ENCODE results near the gene QPRT. TPM values are rescaled to one million over a fixed set of nuclear protein-coding genes. Genes with fewer than 3 reads are reported as not detected.

QPRT gene
- total and polyA plus RNA-seq, 7 experiments from 2014 or later, result 0.54 to 6.5 (median 0.90) TPM

- Histone ChIP-seq H3K4me1 (ENCODE audit: control insufficient read depth in 2 of 2, insufficient read depth in 2 of 2, low read length in 2 of 2) (peaks cover 0 to under 1% of the 10 kb centered on the region in 2 donors), H3K27ac (ENCODE audit: low read depth, low read length) (no peak overlapping the region), H3K9me3 (ENCODE audit: control insufficient read depth in 2 of 3, low read length in 3 of 3) (no peaks in the 10 kb centered on the region), H3K36me3 (ENCODE audit: control insufficient read depth in 2 of 3, insufficient read depth in 3 of 3, low read length in 3 of 3) (peaks cover 0 to 9% (median 0%) of the 10 kb centered on the region in 3 experiments), H3K4me3 (ENCODE audit: low read length) (no peak overlapping the region), H3K27me3 (ENCODE audit: control insufficient read depth in 2 of 2, insufficient read depth in 2 of 2, low read length in 2 of 2) (no peaks in the 10 kb centered on the region)
- POLR2A ChIA-PET, result interaction anchor here (0.7 to 4.1 kb wide), 5 partner anchors 7 to 379 kb away, joined by 3 to 16 read pairs (median 3); partner anchors contain the start of gene SPN
- CTCF ChIA-PET, result interaction anchor here (1.2 kb wide), 1 partner anchor 27 kb away, joined by 3 read pairs; no protein-coding TSS in a partner anchor
- Mint-ChIP-seq H3K4me1 (peaks cover 8 to 35% (median 19%) of the 10 kb centered on the region in 7 donors), H3K27ac (peak overlapping the region in 6 of 9 donors; percentile 14 to 85 (median 52)), H3K36me3 (peaks cover 0 to 9% (median 3%) of the 10 kb centered on the region in 5 donors), H3K4me3 (no peak overlapping the region), H3K27me3 (no peaks in the 10 kb centered on the region), H3K9me3 (no peaks in the 10 kb centered on the region)
- intact Hi-C loops (cut with micrococcal nuclease), result no loop called here
- ATAC-seq (no peak), DNase-seq (no peak)
Observed at GRCh38 chr16:29673501-29673900, 5.5 kb upstream of the QPRT start.

GRCh38 chr16:29674188-29674587, 4.8 kb upstream of the QPRT start:
- no peak overlapping the region for H3K4me3 Mint-ChIP-seq
- DNase-seq (no peak), ATAC-seq (peak; percentile 74)
- intact Hi-C loops (cut with micrococcal nuclease), result no loop called here
- no peak overlapping the region for H3K4me3 ChIP-seq (ENCODE audit: low read length)
- H3K9me3 ChIP-seq (ENCODE audit: control insufficient read depth in 2 of 3, low read length in 3 of 3), result no peaks in the 10 kb centered on the region
- no peaks in the 10 kb centered on the region for H3K27me3 ChIP-seq (ENCODE audit: control insufficient read depth in 2 of 2, insufficient read depth in 2 of 2, low read length in 2 of 2)
- POLR2A ChIA-PET, result interaction anchor here (4.1 kb wide), 1 partner anchor 8 kb away, joined by 16 read pairs; no protein-coding TSS in a partner anchor
- no peak overlapping the region for H3K27ac ChIP-seq (ENCODE audit: low read depth, low read length)
- peaks cover 0 to 8% (median 0%) of the 10 kb centered on the region in 3 experiments for H3K36me3 ChIP-seq (ENCODE audit: control insufficient read depth in 2 of 3, insufficient read depth in 3 of 3, low read length in 3 of 3)
- peaks cover 0 to 2% of the 10 kb centered on the region in 2 donors for H3K4me1 ChIP-seq (ENCODE audit: control insufficient read depth in 2 of 2, insufficient read depth in 2 of 2, low read length in 2 of 2)
- CTCF ChIA-PET, result interaction anchor here (1.1 to 1.2 kb wide), 2 partner anchors 26 to 150 kb away, joined by 3 read pairs; no protein-coding TSS in a partner anchor
- H3K9me3 Mint-ChIP-seq, result no peaks in the 10 kb centered on the region
- H3K27ac Mint-ChIP-seq, result peak overlapping the region in 8 of 9 donors; percentile 13 to 94 (median 81)
- peaks cover 0 to 8% (median 3%) of the 10 kb centered on the region in 5 donors for H3K36me3 Mint-ChIP-seq
- no peaks in the 10 kb centered on the region for H3K27me3 Mint-ChIP-seq
- peaks cover 8 to 32% (median 19%) of the 10 kb centered on the region in 7 donors for H3K4me1 Mint-ChIP-seq

GRCh38 chr16:29675811-29676643, 3.0 kb upstream of the QPRT start:
- Mint-ChIP-seq H3K27ac (peak overlapping the region; percentile 10 to 82 (median 70)), H3K9me3 (no peaks in the 10 kb centered on the region), H3K4me3 (no peak overlapping the region), H3K36me3 (peaks cover 0 to 9% (median 0%) of the 10 kb centered on the region in 5 donors), H3K27me3 (no peaks in the 10 kb centered on the region), H3K4me1 (peaks cover 10 to 32% (median 25%) of the 10 kb centered on the region in 7 donors)
- intact Hi-C loops (cut with micrococcal nuclease), result loop anchor here (1.0 kb wide), 1 partner anchor 13 kb away; the partner anchor contains the start of gene SPN (in 2 of the 2)
- CTCF ChIA-PET, result interaction anchor here (0.9 to 1.5 kb wide), 5 partner anchors 15 to 37 kb away, joined by 3 to 4 read pairs (median 3); no protein-coding TSS in a partner anchor
- DNase-seq, result peak in 5 of 9 donors; percentile 28 to 40 (median 34)
- Histone ChIP-seq H3K27me3 (ENCODE audit: control insufficient read depth in 2 of 2, insufficient read depth in 2 of 2, low read length in 2 of 2) (no peaks in the 10 kb centered on the region), H3K27ac (ENCODE audit: low read depth, low read length) (peak overlapping the region; percentile 31), H3K36me3 (ENCODE audit: control insufficient read depth in 2 of 3, insufficient read depth in 3 of 3, low read length in 3 of 3) (peaks cover 0 to 8% (median 0%) of the 10 kb centered on the region in 3 experiments), H3K4me3 (ENCODE audit: low read length) (no peak overlapping the region), H3K4me1 (ENCODE audit: control insufficient read depth in 2 of 2, insufficient read depth in 2 of 2, low read length in 2 of 2) (peaks cover 0 to 12% of the 10 kb centered on the region in 2 donors), H3K9me3 (ENCODE audit: control insufficient read depth in 2 of 3, low read length in 3 of 3) (no peaks in the 10 kb centered on the region)
- peak; percentile 61 for ATAC-seq
- POLR2A ChIA-PET, result interaction anchor here (0.5 to 4.1 kb wide), 6 partner anchors 10 to 561 kb away, joined by 4 to 16 read pairs (median 5); partner anchors contain the start of gene SPN

- Histone ChIP-seq H3K9me3 (ENCODE audit: control insufficient read depth in 2 of 3, low read length in 3 of 3) (no peaks in the 10 kb centered on the region), H3K36me3 (ENCODE audit: control insufficient read depth in 2 of 3, insufficient read depth in 3 of 3, low read length in 3 of 3) (peaks cover 0 to 4% (median 0%) of the 10 kb centered on the region in 3 experiments), H3K27me3 (ENCODE audit: control insufficient read depth in 2 of 2, insufficient read depth in 2 of 2, low read length in 2 of 2) (no peaks in the 10 kb centered on the region), H3K27ac (ENCODE audit: low read depth, low read length) (no peak overlapping the region), H3K4me3 (ENCODE audit: low read length) (no peak overlapping the region), H3K4me1 (ENCODE audit: control insufficient read depth in 2 of 2, insufficient read depth in 2 of 2, low read length in 2 of 2) (peaks cover 0 to 12% of the 10 kb centered on the region in 2 donors)
- Mint-ChIP-seq H3K36me3 (peaks cover 0 to 5% (median 0%) of the 10 kb centered on the region in 5 donors), H3K27me3 (no peaks in the 10 kb centered on the region), H3K4me3 (no peak overlapping the region), H3K9me3 (no peaks in the 10 kb centered on the region), H3K4me1 (peaks cover 10 to 30% (median 22%) of the 10 kb centered on the region in 7 donors), H3K27ac (peak overlapping the region in 7 of 9 donors; percentile 10 to 76 (median 56))
- intact Hi-C loops (cut with micrococcal nuclease), result loop anchor here (1.0 kb wide), 1 partner anchor 14 kb away; the partner anchor contains the start of gene SPN (in 2 of the 2)
- CTCF ChIA-PET, result interaction anchor here (0.5 to 1.5 kb wide), 3 partner anchors 23 to 364 kb away, joined by 3 to 4 read pairs (median 3); no protein-coding TSS in a partner anchor
- ATAC-seq (no peak), DNase-seq (no peak)
- POLR2A ChIA-PET, result interaction anchor here (0.5 to 4.1 kb wide), 5 partner anchors 11 to 563 kb away, joined by 4 to 16 read pairs (median 5); partner anchors contain the start of gene SPN
Observed at GRCh38 chr16:29676989-29677785, 1.8 kb upstream of the QPRT start.

- H3K36me3 ChIP-seq (ENCODE audit: control insufficient read depth in 2 of 3, insufficient read depth in 3 of 3, low read length in 3 of 3), result no peaks in the 10 kb centered on the region
- Mint-ChIP-seq H3K9me3 (no peaks in the 10 kb centered on the region), H3K27me3 (no peaks in the 10 kb centered on the region), H3K4me1 (peaks cover 6 to 24% (median 19%) of the 10 kb centered on the region in 7 donors), H3K27ac (peak overlapping the region in 5 of 9 donors; percentile 8 to 93 (median 78)), H3K36me3 (peaks cover 0 to 3% (median 0%) of the 10 kb centered on the region in 5 donors), H3K4me3 (peak overlapping the region in 7 of 10 donors; percentile 60 to 80 (median 67))
- H3K4me1 ChIP-seq (ENCODE audit: control insufficient read depth in 2 of 2, insufficient read depth in 2 of 2, low read length in 2 of 2), result peaks cover 0 to 12% of the 10 kb centered on the region in 2 donors
- CTCF ChIA-PET, result interaction anchor here (0.6 to 1.9 kb wide), 2 partner anchors 14 to 376 kb away, joined by 3 to 7 read pairs; no protein-coding TSS in a partner anchor
- H3K4me3 ChIP-seq (ENCODE audit: low read length), result no peak overlapping the region
- intact Hi-C loops (cut with micrococcal nuclease), result no loop called here
- no peak for DNase-seq
- no peak for ATAC-seq
- H3K27me3 ChIP-seq (ENCODE audit: control insufficient read depth in 2 of 2, insufficient read depth in 2 of 2, low read length in 2 of 2), result no peaks in the 10 kb centered on the region
- POLR2A ChIA-PET, result interaction anchor here (0.6 to 1.8 kb wide), 3 partner anchors 13 to 373 kb away, joined by 3 to 6 read pairs (median 3); a partner anchor contains a TSS
- H3K9me3 ChIP-seq (ENCODE audit: control insufficient read depth in 2 of 3, low read length in 3 of 3), result no peaks in the 10 kb centered on the region
- H3K27ac ChIP-seq (ENCODE audit: low read depth, low read length), result peak overlapping the region; percentile 2
Observed at GRCh38 chr16:29680180-29680598, 1.2 kb downstream of the QPRT start.
